Loucy (cell line): ENCODE measurements around the gene STAT4.

Experiments used
- H2AFZ ChIP-seq: fragments of 200-600 bp; sonication (generic); 2 replicates; pipeline ENCODE4 v1.6.0; 2016; ENCODE audit warnings: antibody characterized with exemption, mild to moderate bottlenecking, low read length, moderate library complexity
- H3F3A ChIP-seq: fragments of 200-600 bp; 2 replicates; pipeline ENCODE4 v1.6.0; 2016; ENCODE audit warnings: antibody characterized with exemption, low read depth, mild to moderate bottlenecking
- H3K27me3 ChIP-seq: fragments of 200-600 bp; sonication (generic); 2 replicates; pipeline ENCODE4 v1.6.1; 2014; ENCODE audit warnings: low read length, mild to moderate bottlenecking; ENCODE audit not compliant: insufficient read depth, poor library complexity, severe bottlenecking
- H3K36me3 ChIP-seq: fragments of 200-600 bp; sonication (generic); 2 replicates; pipeline ENCODE4 v1.6.1; 2016; ENCODE audit warnings: low read length; ENCODE audit not compliant: insufficient read depth
- H3K4me1 ChIP-seq: fragments of 200-600 bp; sonication (generic); 2 replicates; pipeline ENCODE4 v1.5.1; 2014; ENCODE audit warnings: low read length, mild to moderate bottlenecking; ENCODE audit not compliant: insufficient read depth, poor library complexity, severe bottlenecking
- H3K4me2 ChIP-seq: fragments of 200-600 bp; sonication (generic); 2 replicates; pipeline ENCODE4 v1.6.0; 2014; ENCODE audit warnings: antibody characterized with exemption, low read length, low read depth, mild to moderate bottlenecking; ENCODE audit not compliant: poor library complexity, severe bottlenecking
- H3K4me3 ChIP-seq: fragments of 200-600 bp; sonication (generic); 2 replicates; pipeline ENCODE4 v1.5.1; 2014; ENCODE audit warnings: low read length, mild to moderate bottlenecking, mixed read lengths; ENCODE audit not compliant: poor library complexity, severe bottlenecking
- H3K79me2 ChIP-seq: fragments of 200-600 bp; sonication (generic); 2 replicates; pipeline ENCODE4 v1.6.1; 2014; ENCODE audit warnings: low read length; ENCODE audit not compliant: insufficient read depth
- H3K9ac ChIP-seq: fragments of 200-600 bp; sonication (generic); 2 replicates; pipeline ENCODE4 v1.6.0; 2014; ENCODE audit warnings: mild to moderate bottlenecking, low read depth, low read length, moderate library complexity; ENCODE audit not compliant: poor library complexity, severe bottlenecking
- H3K9me2 ChIP-seq: fragments of 200-600 bp; sonication (generic); replicated peaks from 2 replicates; pipeline ENCODE4 v1.6.1; 2016; ENCODE audit warnings: low read depth, low read length, mixed read lengths
- H3K9me3 ChIP-seq: fragments of 200-600 bp; sonication (generic); 2 replicates; pipeline ENCODE4 v1.6.1; 2014; ENCODE audit warnings: mild to moderate bottlenecking, antibody characterized with exemption, low read length, low read depth; ENCODE audit not compliant: insufficient read depth
- H4K20me1 ChIP-seq: fragments of 200-600 bp; sonication (generic); 2 replicates; pipeline ENCODE4 v1.6.0; 2014; ENCODE audit warnings: antibody characterized with exemption, low read length, mild to moderate bottlenecking; ENCODE audit not compliant: insufficient read depth, poor library complexity, severe bottlenecking
- EZH2phosphoT487 ChIP-seq: fragments of 200-600 bp; IDR thresholded peaks from 2 replicates; pipeline ENCODE4 v1.6.1; 2018; ENCODE audit warnings: antibody characterized with exemption, mild to moderate bottlenecking, moderate library complexity, borderline replicate concordance
- TF ChIP-seq, protein P1 (sequence below): fragments of 200-600 bp; sonication (generic); conservative IDR thresholded peaks from 2 replicates; pipeline ENCODE4 v1.5.1; 2014; ENCODE audit warnings: mild to moderate bottlenecking, antibody characterized with exemption, low read length

The STAT4 gene

GRCh38 chr2:191063584-191063983, 87.2 kb downstream of the STAT4 start:
- Histone ChIP-seq H3K9ac (peak overlapping the region; percentile 74), H3F3A (peaks cover 22% of the 10 kb centered on the region), H3K27me3 (no peaks in the 10 kb centered on the region), H4K20me1 (no peaks in the 10 kb centered on the region), H3K9me3 (no peaks in the 10 kb centered on the region), H3K4me1 (peaks cover 87% of the 10 kb centered on the region), H2AFZ (no peak overlapping the region), H3K4me2 (peak overlapping the region; percentile 76), H3K4me3 (peak overlapping the region; percentile 68), H3K36me3 (no peaks in the 10 kb centered on the region), H3K79me2 (0 out of 2 replicates have a peak, but pooled peaks cover 4% of the 10 kb centered on the region), H3K9me2 (no peaks in the 10 kb centered on the region)
- TF ChIP-seq EZH2phosphoT487, result no peak
- TF ChIP-seq, protein P1, sequence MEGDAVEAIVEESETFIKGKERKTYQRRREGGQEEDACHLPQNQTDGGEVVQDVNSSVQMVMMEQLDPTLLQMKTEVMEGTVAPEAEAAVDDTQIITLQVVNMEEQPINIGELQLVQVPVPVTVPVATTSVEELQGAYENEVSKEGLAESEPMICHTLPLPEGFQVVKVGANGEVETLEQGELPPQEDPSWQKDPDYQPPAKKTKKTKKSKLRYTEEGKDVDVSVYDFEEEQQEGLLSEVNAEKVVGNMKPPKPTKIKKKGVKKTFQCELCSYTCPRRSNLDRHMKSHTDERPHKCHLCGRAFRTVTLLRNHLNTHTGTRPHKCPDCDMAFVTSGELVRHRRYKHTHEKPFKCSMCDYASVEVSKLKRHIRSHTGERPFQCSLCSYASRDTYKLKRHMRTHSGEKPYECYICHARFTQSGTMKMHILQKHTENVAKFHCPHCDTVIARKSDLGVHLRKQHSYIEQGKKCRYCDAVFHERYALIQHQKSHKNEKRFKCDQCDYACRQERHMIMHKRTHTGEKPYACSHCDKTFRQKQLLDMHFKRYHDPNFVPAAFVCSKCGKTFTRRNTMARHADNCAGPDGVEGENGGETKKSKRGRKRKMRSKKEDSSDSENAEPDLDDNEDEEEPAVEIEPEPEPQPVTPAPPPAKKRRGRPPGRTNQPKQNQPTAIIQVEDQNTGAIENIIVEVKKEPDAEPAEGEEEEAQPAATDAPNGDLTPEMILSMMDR, result no peak

GRCh38 chr2:191061381-191061980, 89.3 kb downstream of the STAT4 start:
- no peaks in the 10 kb centered on the region for H4K20me1 ChIP-seq
- no peaks in the 10 kb centered on the region for H3K27me3 ChIP-seq
- no peaks in the 10 kb centered on the region for H3K9me3 ChIP-seq
- peak overlapping the region; percentile 68 for H3K4me2 ChIP-seq
- H2AFZ ChIP-seq, result peak overlapping the region; percentile 36
- H3K36me3 ChIP-seq, result no peaks in the 10 kb centered on the region
- no peaks in the 10 kb centered on the region for H3K9me2 ChIP-seq
- H3K9ac ChIP-seq, result peak overlapping the region; percentile 65
- TF ChIP-seq, protein P1, result no peak
- no peak for TF ChIP-seq EZH2phosphoT487
- H3K4me3 ChIP-seq, result peak overlapping the region; percentile 50
- H3K4me1 ChIP-seq, result peaks cover 68% of the 10 kb centered on the region
- 0 out of 2 replicates have a peak, but pooled peaks cover 4% of the 10 kb centered on the region for H3K79me2 ChIP-seq
- peaks cover 19% of the 10 kb centered on the region for H3F3A ChIP-seq

DNA sequence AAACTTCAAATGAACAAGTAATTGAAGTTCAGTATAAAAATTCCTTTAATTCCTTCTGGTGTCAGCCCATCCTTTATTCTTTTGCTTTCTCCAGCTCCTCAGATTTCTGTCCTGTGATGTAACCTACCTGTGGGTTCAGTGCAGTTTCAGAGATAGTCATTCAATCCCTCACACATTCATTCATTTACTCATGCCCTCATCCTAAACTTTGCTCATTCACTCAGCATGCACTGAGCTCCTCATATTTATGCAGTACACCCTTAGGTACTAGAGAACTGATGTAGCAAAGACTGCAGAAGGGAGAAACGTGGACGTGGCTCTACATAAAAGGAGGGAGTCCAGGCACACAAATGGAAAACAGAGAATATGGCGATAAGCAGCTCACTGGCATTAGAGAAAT, 91.5 kb downstream of the STAT4 start:
- Histone ChIP-seq H3K4me1 (peaks cover 56% of the 10 kb centered on the region), H3F3A (peaks cover 13% of the 10 kb centered on the region; the same call in 1 of the 2 replicates), H3K27me3 (no peaks in the 10 kb centered on the region), H3K9me2 (no peaks in the 10 kb centered on the region), H3K9ac (no peak overlapping the region), H3K4me2 (no peak overlapping the region), H2AFZ (no peak overlapping the region), H3K36me3 (no peaks in the 10 kb centered on the region), H3K79me2 (no peaks in the 10 kb centered on the region), H4K20me1 (no peaks in the 10 kb centered on the region), H3K4me3 (no peak overlapping the region), H3K9me3 (no peaks in the 10 kb centered on the region)
- TF ChIP-seq, protein P1, result no peak
- TF ChIP-seq EZH2phosphoT487, result no peak
